Neural cell (in vitro differentiated cells): ENCODE measurements around the gene ADGRD1. TPM values are rescaled to one million over a fixed set of nuclear protein-coding genes. Genes with fewer than 3 reads are reported as not detected.

Source experiments
- H2AFZ ChIP-seq: fragments of 200-600, 300-800 bp; sonication (generic), shearing (Covaris generic); 2 replicates; pipeline ENCODE4 v1.6.0; 2014; ENCODE audit warnings: low read depth, mild to moderate bottlenecking, antibody characterized with exemption, low read length, moderate library complexity
- H3F3A ChIP-seq: fragments of 200-600 bp; shearing (Covaris generic); 2 replicates; pipeline ENCODE4 v1.6.1; 2016; ENCODE audit warnings: mild to moderate bottlenecking, moderate library complexity, mixed read lengths, antibody characterized with exemption, low read length; ENCODE audit not compliant: insufficient read depth, poor library complexity, severe bottlenecking
- H3K27ac ChIP-seq: fragments of 200-600, 300-800 bp; sonication (generic), shearing (Covaris generic); 2 replicates; pipeline ENCODE4 v1.5.1; 2014; ENCODE audit warnings: mild to moderate bottlenecking, low read length, moderate library complexity
- H3K27me3 ChIP-seq: fragments of 300-800, 200-600 bp; sonication (generic), shearing (Covaris generic); 2 replicates; pipeline ENCODE4 v1.6.0; 2014; ENCODE audit warnings: mild to moderate bottlenecking, low read depth, low read length, moderate library complexity; ENCODE audit not compliant: insufficient read depth
- H3K36me3 ChIP-seq: fragments of 300-800, 200-600 bp; sonication (generic), shearing (Covaris generic); 2 replicates; pipeline ENCODE4 v1.5.1; 2014; ENCODE audit warnings: mild to moderate bottlenecking, antibody characterized with exemption, low read length, moderate library complexity; ENCODE audit not compliant: insufficient read depth
- H3K4me2 ChIP-seq: fragments of 300-800, 200-600 bp; sonication (generic), shearing (Covaris generic); 2 replicates; pipeline ENCODE4 v1.6.0; 2014; ENCODE audit warnings: mild to moderate bottlenecking, low read length
- H3K4me3 ChIP-seq: fragments of 300-800, 200-600 bp; sonication (generic), shearing (Covaris generic); 2 replicates; pipeline ENCODE4 v1.5.1; 2014; ENCODE audit warnings: mild to moderate bottlenecking, low read length, moderate library complexity
- H3K79me2 ChIP-seq: fragments of 200-600 bp; shearing (Covaris generic); replicated peaks from 2 replicates; pipeline ENCODE4 v1.6.0; 2014; ENCODE audit warnings: mild to moderate bottlenecking, low read length, moderate library complexity; ENCODE audit not compliant: insufficient read depth
- H3K9ac ChIP-seq: fragments of 300-800, 200-600 bp; sonication (generic), shearing (Covaris generic); 2 replicates; pipeline ENCODE4 v1.6.1; 2016; ENCODE audit warnings: mild to moderate bottlenecking, low read length, mixed read lengths
- H3K9me2 ChIP-seq: fragments of 200-600 bp; shearing (Covaris generic); 2 replicates; pipeline ENCODE4 v1.6.1; 2016; ENCODE audit warnings: mild to moderate bottlenecking, low read length, mixed read lengths; ENCODE audit not compliant: insufficient read depth
- H3K9me3 ChIP-seq: fragments of 200-600, 300-800 bp; sonication (generic), shearing (Covaris generic); 2 replicates; pipeline ENCODE4 v1.6.1; 2016; ENCODE audit warnings: mild to moderate bottlenecking, mixed run types, low read length, moderate library complexity, mixed read lengths
- H4K20me1 ChIP-seq: fragments of 200-600 bp; shearing (Covaris generic); 2 replicates; pipeline ENCODE4 v1.6.1; 2016; ENCODE audit warnings: mild to moderate bottlenecking, mixed run types; ENCODE audit not compliant: insufficient read depth
- CTCF ChIP-seq: fragments of 450-650 bp; IDR thresholded peaks from 2 replicates; pipeline ENCODE4 v1.5.1; 2014; ENCODE audit warnings: antibody characterized with exemption, mild to moderate bottlenecking, moderate library complexity; ENCODE audit not compliant: poor library complexity, severe bottlenecking
- EP300 ChIP-seq: fragments of 450-650 bp; conservative IDR thresholded peaks from 2 replicates; pipeline ENCODE4 v1.6.1; 2014; ENCODE audit warnings: antibody characterized with exemption, mild to moderate bottlenecking, moderate library complexity; ENCODE audit not compliant: poor library complexity, severe bottlenecking
- EZH2 ChIP-seq: fragments of 200-600, 300-800 bp; shearing (Covaris generic), sonication (generic); IDR thresholded peaks from 2 replicates; pipeline ENCODE4 v1.6.1; 2014; ENCODE audit warnings: antibody characterized with exemption, low read length, borderline replicate concordance, mild to moderate bottlenecking; ENCODE audit not compliant: insufficient read depth, poor library complexity, severe bottlenecking
- MXI1 ChIP-seq: fragments of 450-650 bp; conservative IDR thresholded peaks from 2 replicates; pipeline ENCODE4 v1.6.1; 2014; ENCODE audit warnings: antibody characterized with exemption, mild to moderate bottlenecking; ENCODE audit not compliant: poor library complexity, severe bottlenecking
- POLR2AphosphoS5 ChIP-seq: IDR thresholded peaks from 2 replicates; pipeline ENCODE4 v1.6.1; 2012
- RAD21 ChIP-seq: fragments of 450-650 bp; conservative IDR thresholded peaks from 2 replicates; pipeline ENCODE4 v1.6.1; 2014; ENCODE audit warnings: antibody characterized with exemption, mild to moderate bottlenecking, moderate library complexity
- REST ChIP-seq: IDR thresholded peaks from 2 replicates; pipeline ENCODE4 v1.6.1; 2012; ENCODE audit warnings: borderline replicate concordance
- SMC3 ChIP-seq: fragments of 450-650 bp; conservative IDR thresholded peaks from 2 replicates; pipeline ENCODE4 v1.6.1; 2014; ENCODE audit warnings: antibody characterized with exemption, mild to moderate bottlenecking, moderate library complexity; ENCODE audit not compliant: poor library complexity
- TAF1 ChIP-seq: IDR thresholded peaks from 2 replicates; pipeline ENCODE4 v1.6.1; 2012; ENCODE audit warnings: low read depth
- polyA plus RNA-seq: library from polyadenylated mRNA; depleted of rRNA; stranded (reverse); fragments of >200 nt; gene quantifications from 2 replicates; pipeline ENCODE4 v1.2.3, GENCODE V29; 2014

The ADGRD1 gene
- polyA plus RNA-seq, 1 donor from 2014 or later: 1.7 TPM

- no peaks in the 10 kb centered on the region for H3K9me2 ChIP-seq
- no peaks in the 10 kb centered on the region for H3F3A ChIP-seq
- no peak for TF ChIP-seq SMC3
- TF ChIP-seq RAD21: no peak
- TF ChIP-seq MXI1: no peak
- TF ChIP-seq CTCF: no peak
- TF ChIP-seq EZH2: no peak
- no peak for TF ChIP-seq REST
- no peak for TF ChIP-seq TAF1
- no peak for TF ChIP-seq POLR2AphosphoS5
- no peak for TF ChIP-seq EP300
- no peaks in the 10 kb centered on the region for H3K9me3 ChIP-seq
- H2AFZ ChIP-seq: no peak overlapping the region
- H3K27me3 ChIP-seq: no peaks in the 10 kb centered on the region
- H3K4me3 ChIP-seq: no peak overlapping the region
- H3K27ac ChIP-seq: no peak overlapping the region
- H3K36me3 ChIP-seq: no peaks in the 10 kb centered on the region
- H3K4me2 ChIP-seq: no peak overlapping the region
- H3K79me2 ChIP-seq: no peaks in the 10 kb centered on the region
- H4K20me1 ChIP-seq: no peaks in the 10 kb centered on the region
- H3K9ac ChIP-seq: no peak overlapping the region
These were observed 3.6 kb downstream of the ADGRD1 start for GRCh38 chr12:130957304-130957621.

DNA sequence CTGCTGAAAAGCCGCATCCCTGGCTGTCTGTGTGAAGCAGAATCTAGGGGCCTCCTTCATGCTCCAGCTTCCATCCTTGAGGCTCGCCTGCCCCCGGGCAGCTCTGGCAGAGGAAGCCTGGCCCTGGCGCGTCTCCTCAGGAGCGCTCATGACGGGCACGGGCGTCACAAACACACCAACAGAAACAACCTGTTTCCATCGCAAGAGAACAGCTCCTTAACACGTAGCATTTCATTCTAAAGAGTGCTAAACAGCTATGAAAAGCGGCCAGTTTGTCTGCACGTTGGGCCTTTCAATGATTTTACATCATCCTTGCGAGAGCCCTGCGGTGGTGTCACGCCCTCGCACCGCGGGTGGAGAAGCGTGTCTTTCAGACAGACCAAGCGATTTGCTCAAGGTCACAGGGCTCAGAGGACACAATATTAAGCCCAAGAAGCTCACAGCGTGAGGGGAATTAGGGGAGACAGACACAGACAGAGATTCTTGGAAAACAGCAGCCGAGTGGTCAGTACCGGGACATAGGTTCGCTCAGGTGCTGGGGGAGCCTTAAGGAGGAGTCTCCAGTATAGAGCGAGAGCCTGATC, 4.9 kb downstream of the ADGRD1 start:
- no peak overlapping the region for H3K9ac ChIP-seq
- no peaks in the 10 kb centered on the region for H4K20me1 ChIP-seq
- H2AFZ ChIP-seq: no peak overlapping the region
- H3K9me3 ChIP-seq: no peaks in the 10 kb centered on the region
- no peaks in the 10 kb centered on the region for H3K9me2 ChIP-seq
- no peak overlapping the region for H3K4me3 ChIP-seq
- no peak overlapping the region for H3K27ac ChIP-seq
- no peaks in the 10 kb centered on the region for H3K36me3 ChIP-seq
- H3K4me2 ChIP-seq: no peak overlapping the region
- TF ChIP-seq MXI1: no peak
- TF ChIP-seq CTCF: no peak
- TF ChIP-seq TAF1: no peak
- no peak for TF ChIP-seq POLR2AphosphoS5
- TF ChIP-seq EP300: no peak
- no peak for TF ChIP-seq REST
- no peak for TF ChIP-seq RAD21
- no peak for TF ChIP-seq SMC3
- no peak for TF ChIP-seq EZH2
- H3K27me3 ChIP-seq: no peaks in the 10 kb centered on the region
- H3F3A ChIP-seq: no peaks in the 10 kb centered on the region
- no peaks in the 10 kb centered on the region for H3K79me2 ChIP-seq
